Stimulated activated CD4-positive, alpha-beta T cell treated with anti-CD3 and anti-CD28 coated beads, Interleukin-1b, Interleukin-23, amount 100 ng/mL, for 24 hours (primary cell): ENCODE data around the gene AQP12A.

ENCODE experiments used
- DNase-seq, 4 experiments: peaks; one replicate each; pipeline ENCODE4 v3.0.0-alpha.2; 2020; ENCODE audit warnings: low read depth in 4 of 4, low spot score in 1 of 4

The AQP12A gene

DNA sequence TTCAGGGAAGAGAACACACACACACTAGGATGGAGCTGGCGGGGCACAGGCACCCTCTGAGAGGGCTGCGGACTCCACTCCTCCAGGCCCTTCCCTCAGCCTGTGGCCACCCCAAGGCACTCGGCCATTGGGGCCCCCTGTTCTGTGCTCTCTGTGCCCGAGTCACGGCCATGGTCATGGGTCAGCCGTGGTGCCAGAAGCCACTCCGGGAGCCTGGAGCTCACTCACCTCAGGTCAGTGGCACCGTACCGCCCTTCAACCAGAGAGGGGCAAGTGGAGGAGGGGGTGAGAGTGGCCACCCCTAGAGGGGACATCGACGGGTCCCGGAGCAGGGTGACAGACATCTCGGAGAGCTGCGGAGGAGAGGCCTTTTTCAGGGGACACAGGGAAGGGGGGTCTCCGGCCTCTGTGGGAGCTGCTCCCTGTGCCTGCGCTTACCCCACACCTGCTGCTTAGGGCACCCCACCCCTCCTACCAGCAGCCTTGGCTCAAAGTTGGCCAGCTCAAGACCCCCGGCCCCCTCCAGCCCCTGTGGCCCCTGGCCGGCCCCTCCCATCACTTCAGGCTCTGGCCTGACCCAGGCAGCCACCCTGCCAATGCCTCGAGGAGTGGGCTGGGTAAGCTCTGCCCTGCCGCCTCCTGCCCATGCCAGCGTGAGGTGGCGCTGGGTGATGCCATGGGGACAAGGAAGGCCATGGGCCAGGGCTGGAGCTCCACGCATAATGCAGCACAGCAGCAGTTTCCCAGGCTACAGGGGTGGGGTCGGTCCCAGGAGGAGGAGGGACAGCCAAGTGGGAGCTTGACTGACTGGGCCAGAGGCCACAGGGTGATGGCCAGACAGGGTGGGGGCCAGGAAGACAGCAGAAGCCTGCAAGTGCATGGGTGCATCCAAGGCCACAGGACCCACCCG, 29.3 kb downstream of the AQP12A start:
- no peak for DNase-seq

DNA sequence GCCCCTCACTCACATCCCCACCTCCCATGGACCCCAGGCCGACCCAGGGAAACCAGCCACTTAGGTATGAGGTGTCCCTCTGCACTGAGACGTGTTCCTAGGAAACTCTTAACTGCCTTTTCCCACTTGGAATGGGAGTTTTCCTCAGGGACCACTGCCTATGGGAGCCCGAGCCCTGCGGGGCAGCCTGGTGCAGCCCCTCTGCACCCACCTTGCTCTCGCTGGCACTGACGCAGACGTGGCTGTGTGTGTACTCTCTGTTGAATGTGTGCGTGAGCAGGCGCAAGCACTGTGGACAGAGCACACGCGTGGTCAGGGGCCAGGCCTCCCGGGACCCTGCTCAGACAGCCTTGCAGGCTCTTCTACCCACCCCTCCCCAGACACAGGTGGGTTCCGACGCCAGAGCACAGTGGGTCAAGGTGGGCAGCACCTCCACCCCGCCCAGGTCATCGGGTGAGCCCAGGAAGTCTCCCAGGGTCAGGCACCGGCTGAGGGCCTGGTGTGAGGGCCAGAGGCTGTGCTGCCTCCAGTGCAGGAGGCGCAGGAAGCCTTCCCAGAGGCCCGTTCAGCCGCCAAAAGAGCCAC, 30.0 kb downstream of the AQP12A start:
- DNase-seq = no peak

DNA sequence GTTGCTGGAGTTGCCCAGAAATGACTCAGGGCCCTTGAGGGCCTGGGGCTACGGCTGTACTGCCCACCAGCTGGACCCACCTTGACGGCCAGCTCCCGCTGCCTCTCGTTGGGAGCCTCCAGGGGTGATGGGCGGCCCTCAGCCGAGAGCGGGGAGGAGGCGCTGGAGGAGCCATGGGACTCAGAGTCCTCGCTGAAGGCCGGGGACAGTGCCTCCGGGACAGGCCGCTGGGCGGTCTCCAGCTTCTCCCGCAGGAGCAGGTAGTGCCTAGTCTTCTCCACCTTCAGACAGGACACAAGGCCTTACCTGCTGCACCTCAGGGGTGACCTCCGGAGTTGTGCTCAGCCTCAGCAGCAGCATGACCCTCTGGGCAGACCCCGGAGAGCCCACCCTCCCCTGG, 30.7 kb downstream of the AQP12A start:
- DNase-seq = no peak

DNA sequence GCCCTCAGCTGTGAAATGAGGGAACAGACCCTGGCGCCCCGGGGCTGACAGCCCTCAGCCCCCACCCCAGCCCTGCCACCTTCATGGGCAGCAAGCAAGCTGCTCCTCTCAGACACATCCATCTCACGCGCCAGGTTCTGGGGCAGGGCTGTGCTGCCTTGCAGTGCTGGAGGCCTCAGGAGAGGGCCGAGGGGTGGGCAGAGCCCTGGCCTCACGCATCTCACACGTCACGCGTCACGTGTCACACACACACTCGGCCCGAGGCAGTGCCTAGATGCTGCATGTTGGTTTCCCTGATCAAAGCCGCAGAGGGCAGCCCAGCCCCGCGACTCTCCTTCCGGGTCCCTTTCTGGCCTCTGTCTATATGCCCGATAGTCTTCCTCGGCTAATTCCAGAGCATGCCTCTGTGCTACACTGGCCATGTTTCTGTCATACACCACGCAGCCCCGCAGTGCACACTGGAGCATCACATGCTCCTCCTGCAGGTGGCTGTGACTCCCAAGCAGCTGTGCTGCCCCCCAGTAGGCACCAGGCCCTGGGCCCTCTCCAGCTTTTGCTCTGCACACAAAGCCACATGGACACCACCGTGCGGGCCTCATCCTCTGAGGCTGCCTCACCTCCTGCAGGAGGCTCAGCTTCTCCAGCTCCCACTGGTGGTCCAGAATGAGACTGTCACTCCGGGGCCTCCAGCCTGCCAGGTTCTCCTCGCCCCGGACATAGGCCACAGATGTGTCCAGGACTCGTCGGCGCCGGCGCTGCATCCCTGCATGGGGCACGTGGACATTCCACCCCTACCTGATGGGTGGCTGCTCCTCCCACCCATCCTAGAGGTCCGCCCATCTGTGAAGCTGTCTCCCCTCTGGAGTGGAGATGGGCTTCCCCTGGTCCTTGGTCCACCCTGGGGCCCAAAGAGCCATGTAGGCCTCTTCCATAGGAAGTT, 31.4 kb downstream of the AQP12A start:
- DNase-seq = no peak

DNA sequence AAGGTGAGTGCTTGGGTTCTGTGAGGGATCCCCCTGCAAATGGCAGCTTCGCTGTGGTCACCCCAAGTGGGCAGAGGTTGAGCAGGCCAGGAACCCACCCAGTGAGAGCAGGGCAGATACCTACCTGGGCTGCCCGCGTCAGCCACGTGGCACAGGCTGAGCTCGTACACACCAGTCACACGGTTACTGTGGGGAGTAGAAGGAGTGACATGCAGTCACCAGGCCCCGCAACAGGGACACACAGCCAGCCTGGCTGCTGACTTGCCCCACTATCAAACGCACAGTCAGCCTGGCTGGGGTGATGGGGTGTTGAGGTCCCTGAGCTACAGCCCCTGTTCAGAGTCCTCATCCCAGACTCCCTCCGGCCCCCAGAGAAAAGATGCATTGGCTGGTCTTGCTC, 32.2 kb downstream of the AQP12A start:
- DNase-seq = no peak

DNA sequence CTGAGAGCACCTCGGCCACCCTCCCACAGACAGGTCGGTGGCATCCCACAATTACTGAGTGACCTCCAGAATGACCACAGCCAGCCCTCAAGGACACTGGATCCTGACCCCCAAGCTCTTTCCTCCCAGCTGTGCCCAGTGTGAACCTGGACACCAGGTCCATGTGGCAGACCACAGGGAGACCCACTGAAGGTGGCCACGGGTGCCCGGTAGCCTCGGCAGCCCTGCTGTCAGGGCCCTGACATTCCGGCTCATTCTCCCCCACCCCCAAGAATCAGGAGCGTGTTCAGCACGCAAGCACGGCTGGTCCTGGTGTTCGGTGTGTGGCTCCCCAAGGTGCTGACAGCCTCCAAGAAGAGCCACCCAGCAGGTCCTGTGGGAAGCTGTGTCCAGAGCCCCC, 32.8 kb downstream of the AQP12A start:
- no peak for DNase-seq

DNA sequence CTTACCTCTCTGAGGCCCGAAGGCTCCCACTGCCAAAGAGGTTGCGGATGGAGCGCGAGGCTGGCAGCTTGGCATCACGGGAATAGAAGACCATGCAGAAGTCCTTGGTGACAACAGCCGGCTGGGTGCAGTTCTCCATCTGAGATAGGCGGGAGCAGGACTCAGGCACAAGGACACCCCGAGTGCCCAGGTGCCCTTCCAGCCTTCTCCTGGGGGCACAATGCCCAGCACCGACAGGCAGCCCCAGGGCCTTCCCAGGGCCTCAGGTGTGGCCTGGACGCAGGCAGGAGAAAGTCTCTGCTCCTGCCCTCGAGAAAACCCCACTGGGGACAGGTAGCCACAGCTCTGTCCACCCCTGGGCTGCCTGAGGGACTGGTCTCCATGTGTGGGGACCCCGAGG, 33.6 kb downstream of the AQP12A start:
- no peak for DNase-seq

DNA sequence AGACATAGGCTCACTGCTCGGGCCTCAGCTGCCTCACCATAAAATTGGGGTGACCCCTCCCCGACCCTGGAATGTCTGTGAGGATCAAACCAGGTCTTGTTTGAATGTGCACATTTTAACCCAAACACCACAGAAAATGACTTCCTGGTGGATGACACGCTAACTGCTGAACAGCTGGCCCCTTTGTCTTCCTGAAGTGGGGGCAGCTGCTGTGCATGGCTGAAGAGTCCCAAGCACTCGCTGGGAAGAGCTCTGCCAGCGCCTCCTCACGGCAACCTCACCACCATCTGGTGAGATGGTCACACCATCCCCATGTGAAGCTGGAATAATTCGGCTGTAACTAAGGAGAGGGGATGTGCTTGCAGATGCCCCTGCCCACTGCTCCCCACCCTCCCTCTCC, 34.0 kb downstream of the AQP12A start:
- no peak for DNase-seq

DNA sequence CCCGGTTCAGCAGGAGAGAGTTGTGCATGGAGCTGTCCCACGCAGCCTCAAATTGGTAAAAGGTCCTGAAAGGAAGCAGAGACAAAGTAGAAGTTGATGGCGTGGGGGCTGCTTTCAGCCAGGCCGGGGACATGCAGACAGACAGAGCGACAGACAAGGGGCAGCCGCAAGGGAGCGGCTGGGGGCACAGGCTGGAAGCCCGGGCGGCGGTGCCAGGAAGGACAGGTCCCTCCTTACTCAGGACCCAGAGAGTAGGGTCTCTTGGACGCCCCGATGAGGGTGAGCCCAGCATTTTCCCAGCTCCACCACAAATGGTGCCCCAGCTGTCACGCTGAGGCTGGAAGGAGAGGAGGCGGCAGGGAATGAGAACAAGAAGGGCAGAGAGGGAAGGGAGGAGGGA, 35.2 kb downstream of the AQP12A start:
- DNase-seq = no peak

DNA sequence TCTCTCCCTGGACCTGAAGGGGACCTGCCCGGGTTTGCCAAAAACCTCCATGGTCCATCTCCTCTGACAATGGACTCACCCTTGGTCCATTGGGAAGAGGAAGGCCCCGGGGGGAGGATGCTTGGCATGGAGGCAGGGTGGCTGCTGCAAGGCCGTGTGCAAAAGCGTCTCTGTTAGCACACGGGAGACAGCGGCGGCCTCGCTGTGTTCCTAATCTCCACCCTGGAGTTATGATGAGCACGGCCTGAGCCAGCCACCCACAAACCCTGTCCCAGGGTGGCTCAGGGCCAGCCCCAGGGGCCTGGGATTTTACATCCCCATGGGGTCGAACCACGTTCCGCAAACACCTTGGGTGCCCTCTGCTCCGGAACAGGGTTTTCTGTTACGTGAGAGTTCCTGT, 35.8 kb downstream of the AQP12A start:
- DNase-seq = no peak

DNA sequence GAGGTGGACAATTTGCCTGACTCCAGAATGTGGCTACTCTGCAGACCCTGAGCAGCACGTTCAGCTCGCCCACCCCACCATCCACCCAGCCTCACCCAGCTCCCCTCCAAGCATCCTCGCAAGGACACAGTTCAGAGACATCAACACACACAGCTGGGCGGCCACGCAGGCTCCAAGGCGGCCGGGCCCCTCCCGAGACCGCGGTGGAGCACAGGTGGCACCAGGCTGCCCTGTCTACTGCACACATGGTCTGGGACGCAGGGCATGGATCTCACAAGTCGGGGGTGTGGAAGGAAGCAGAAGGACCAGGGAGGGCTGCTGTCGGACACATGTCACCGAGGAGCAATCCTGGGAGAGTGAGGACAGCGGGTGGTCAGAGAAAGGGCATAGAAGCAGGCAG, 36.2 kb downstream of the AQP12A start:
- no peak for DNase-seq

DNA sequence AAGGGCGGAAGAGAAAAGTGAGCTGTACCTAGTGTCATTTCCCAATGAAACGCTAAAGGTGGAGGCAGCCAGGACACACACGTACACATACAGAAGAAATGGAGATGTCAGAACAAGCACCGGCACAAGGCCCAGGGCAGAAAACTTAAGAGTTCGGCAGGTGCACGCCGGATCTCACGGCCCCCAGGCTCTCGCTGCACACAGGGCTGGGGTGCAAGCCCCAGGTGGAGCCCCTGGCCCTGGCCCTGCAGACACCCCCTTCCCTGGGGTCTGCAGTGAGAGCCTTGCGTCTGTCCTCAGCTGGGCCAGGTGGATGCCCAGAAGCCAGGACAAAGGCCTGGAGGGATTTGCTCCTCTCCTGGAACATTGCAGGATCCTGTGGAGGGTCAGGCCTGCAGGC, 36.7 kb downstream of the AQP12A start:
- no peak for DNase-seq

DNA sequence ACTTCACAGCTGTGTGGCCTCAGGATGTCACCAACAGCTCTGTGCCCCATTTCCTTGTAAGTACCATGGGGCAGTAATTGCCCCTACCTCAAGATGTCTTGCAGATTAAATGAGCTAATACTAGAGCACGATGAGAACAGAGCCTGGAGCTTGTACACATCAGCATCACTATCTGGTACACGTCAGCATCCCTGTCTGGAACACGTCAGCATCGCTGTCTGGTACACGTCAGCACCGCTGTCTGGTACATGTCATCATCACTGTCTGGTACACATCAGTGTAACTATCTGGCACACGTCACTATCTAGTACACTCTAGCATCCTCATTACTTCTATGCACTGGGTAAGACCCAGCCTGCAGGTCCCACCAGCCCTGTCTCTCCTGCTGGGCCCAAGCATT, 37.2 kb downstream of the AQP12A start:
- DNase-seq = no peak

DNA sequence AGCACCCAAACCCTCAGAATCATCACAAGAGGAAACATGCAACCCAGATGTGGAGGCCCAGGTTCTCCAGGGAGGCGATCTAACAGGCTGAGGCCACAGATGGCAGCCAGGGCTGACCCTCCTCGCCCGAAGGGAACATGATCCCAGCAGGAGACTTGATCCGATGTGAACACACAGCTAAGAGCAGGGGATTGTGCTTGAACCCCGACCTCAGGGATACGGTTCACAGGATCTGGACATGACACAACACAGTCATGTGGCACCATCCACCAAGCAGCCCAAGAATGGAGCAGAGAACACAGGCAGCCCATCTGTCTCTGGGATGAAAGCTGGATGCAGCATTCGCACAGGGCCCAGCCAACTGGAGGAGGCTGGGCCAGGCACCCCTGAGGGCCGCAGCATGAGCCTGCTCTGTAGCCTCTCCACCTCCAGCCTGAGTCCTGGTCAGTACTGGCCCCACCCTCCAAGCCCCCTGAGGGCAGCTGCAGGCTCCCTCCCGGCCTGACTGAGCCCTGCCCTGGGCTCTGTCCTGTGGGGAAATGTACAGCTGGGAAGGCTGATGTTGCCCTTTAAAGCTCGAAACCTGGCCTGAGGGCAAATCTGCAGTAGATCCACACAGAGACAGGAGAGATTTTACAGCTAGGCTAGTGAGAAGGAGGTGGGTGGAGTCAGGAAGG, 39.0 kb downstream of the AQP12A start:
- DNase-seq = no peak

DNA sequence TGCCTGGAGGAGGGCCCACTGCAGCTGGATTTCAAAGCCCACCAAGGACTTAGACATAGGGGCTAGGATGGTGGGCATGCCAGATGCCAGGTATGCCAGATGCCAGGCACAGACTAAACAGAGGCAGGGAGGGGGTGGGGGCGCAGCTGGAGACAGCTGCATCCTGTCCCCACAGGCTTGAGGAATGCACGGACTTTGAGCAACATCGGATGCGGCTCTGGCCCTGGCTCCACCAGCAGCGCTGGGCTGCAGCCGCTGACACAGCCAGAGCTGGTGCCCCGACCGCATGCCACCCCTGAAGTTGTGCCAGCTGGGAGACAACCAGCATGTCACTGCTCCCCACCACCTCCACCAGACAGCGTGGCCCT, 39.5 kb downstream of the AQP12A start:
- DNase-seq = no peak

DNA sequence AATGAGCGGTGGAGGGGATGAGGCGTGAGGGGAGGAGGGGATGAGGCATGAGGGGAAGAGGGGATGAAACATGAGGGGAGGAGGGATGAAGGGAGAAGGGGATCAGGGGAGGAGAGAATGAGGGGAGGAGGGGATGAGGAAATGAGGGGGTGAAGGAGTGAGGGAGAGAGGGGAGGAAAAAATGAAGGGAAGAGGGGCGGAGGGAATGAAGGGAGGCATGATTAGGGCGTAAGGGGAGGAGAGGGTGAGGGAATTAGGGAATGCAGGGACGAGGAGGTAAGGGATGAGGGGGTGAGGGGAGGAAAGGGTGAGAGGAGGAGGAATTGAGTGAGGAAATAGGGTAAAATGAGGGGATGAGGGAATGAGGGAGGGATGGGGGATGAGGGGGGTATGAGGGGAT, 40.5 kb downstream of the AQP12A start:
- no peak for DNase-seq

DNA sequence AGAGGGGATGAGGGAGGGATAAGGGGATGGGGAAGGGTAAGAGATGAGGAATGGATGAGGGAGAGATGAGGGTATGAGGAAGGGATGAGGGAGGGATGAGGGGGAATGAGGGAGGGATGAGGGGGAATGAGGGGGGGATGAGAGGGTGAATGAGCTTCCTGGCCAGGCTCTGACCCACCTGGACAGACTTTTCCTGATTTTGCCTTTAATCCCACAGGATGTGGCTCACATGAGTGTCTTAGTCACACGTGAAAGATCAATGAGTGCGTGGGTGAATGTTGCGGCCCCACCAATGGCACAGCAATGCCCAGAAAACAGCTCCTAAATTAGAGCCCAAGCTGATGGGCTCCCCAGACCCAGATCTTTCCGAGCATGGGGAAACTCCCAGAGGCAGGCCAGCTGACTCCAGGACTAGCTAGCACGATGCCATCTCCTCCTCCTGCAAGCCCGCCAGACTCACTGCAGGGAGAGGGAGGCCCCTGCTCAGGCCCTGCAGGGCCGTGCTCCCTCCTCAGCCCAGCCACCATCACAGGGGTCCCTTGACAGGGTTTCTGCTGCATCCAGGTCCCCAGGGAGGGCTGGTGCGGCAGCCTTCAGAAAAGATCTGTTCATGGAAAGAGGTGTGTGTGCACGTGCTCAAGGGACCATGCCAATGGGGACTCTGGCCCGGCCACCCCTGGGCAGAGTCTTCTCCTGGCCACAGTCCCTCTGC, 41.4 kb downstream of the AQP12A start:
- no peak for DNase-seq

DNA sequence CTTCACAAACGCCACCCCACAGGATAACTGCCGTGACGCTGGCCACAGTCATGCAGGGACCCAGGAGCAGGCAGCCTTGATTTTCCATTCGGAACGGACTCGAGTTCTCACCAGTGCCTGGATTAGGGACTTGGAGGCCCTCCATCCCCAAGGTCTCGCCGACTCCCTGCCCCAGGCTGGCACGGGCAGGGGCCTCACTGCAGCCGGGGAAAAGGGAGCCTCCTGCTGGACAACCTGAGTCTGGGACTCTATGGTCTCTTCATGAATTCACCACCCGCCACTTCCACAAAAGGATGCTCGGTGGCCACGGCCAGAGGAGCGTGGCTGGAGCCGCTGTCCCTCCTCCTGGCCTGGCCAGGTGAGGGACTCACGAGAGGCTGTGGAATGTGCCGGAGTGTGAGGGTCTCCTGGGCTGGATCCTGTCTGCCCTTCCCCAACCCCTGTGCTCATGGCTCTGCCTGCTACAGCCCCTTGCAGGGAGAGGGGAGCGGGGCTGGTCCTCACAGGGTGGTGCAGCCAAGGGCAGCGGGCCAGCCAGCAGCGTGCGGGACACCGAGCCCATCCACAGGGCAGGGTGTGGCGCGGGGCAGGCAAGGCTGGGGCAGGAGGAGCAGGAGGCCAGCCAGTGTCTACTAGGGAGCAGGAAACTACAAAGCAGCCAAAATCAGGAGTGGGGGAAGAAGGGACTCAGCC, 42.3 kb downstream of the AQP12A start:
- no peak for DNase-seq

DNA sequence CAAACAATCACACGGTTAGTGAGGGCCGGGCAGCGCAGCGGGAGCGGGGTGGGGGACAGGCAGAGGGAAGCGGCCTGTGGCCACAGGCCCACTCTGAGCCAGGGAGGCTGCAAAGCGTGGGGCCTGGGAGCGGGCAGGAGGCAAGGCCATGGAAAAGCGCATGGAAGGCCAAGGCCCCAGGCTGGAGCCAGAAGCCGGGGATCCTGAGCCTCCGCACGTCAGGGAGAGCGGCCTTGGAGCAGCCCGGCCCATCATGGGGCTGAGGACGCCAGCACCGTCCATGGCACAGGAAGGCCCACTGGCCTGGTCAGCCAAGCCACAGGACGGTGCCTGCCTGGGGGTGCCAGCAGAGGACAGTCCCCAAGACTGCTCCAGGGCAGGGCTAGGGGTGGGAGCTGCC, 43.1 kb downstream of the AQP12A start:
- no peak for DNase-seq

DNA sequence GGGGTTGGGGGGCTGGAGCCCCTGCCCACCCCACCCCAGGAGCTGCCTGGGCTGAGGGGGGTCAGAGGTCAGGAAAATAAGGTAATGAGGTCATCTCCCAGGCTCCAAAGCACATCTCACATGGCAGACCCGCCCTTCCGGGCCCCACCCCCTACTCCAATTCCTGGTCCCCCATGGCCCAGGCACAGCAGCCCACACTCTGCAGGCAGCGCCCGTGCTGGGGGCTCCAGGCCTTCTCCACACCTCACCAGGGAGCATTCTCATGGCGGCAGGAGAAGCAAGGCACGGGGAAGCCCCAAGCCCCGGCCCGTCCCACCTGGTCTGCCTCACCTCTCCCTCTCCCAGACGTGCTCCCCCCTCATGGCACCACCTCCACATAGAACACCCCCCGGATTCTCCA, 43.8 kb downstream of the AQP12A start:
- no peak for DNase-seq
